Panc1 (cell line): ENCODE measurements around the gene TTC38. TPM values are rescaled to one million over a fixed set of nuclear protein-coding genes. Genes with fewer than 3 reads are reported as not detected.

ENCODE experiments used
- ATAC-seq: fragments of 200-7000 bp; cut with Tn5 transposase; 2 replicates; pipeline ENCODE4 v1.9.1; 2020; ENCODE audit warnings: mild to moderate bottlenecking, moderate library complexity
- BruUV-seq: library from RNA; stranded (reverse); fragments of 400-500 nt; replicated peaks from 2 replicates; lab custom pipeline; 2021; lab: Mats Ljungman, UMichigan
- CTCF ChIA-PET: fragments of 300-600 bp; sonication (Branson Sonifier 250); formaldehyde crosslinking; loops from one replicate; lab custom pipeline; 2022; ENCODE audit warnings: antibody characterized with exemption; lab: Charles Lee
- POLR2A ChIA-PET: fragments of 300-600 bp; sonication (Branson Sonifier 250); formaldehyde crosslinking; loops from one replicate; lab custom pipeline; 2022; ENCODE audit warnings: antibody characterized with exemption; lab: Charles Lee
- DNase-seq: peaks from one replicate; pipeline ENCODE4 v3.0.0-alpha.2; 2010; ENCODE audit warnings: low read depth, low spot score
- H3K27ac ChIP-seq: 2 replicates; pipeline ENCODE4 v1.5.1; 2011; ENCODE audit warnings: mild to moderate bottlenecking, low read length, inconsistent platforms
- H3K27me3 ChIP-seq: fragments of 200-500 bp; sonication (Bioruptor generic); 2 replicates; pipeline ENCODE4 v1.6.0; 2014; ENCODE audit warnings: low read length, inconsistent platforms; ENCODE audit not compliant: control insufficient read depth, insufficient read depth
- H3K36me3 ChIP-seq: fragments of 200-500 bp; sonication (Bioruptor generic); 2 replicates; pipeline ENCODE4 v1.5.1; 2014; ENCODE audit warnings: inconsistent platforms, mild to moderate bottlenecking, low read length, moderate library complexity; ENCODE audit not compliant: control insufficient read depth, insufficient read depth
- H3K4me1 ChIP-seq: 2 replicates; pipeline ENCODE4 v1.5.1; 2011; ENCODE audit warnings: inconsistent platforms, mild to moderate bottlenecking, low read length, moderate library complexity; ENCODE audit not compliant: control insufficient read depth, insufficient read depth
- H3K4me3 ChIP-seq, 2 experiments: 2 replicates each; pipeline ENCODE4 v1.5.1; 2011 to 2012; ENCODE audit warnings: low read depth in 2 of 2, low read length in 2 of 2, mild to moderate bottlenecking in 2 of 2, inconsistent platforms in 1 of 2, moderate library complexity in 1 of 2
- H3K9me3 ChIP-seq: fragments of 200-500 bp; sonication (Bioruptor generic); 2 replicates; pipeline ENCODE4 v1.5.1; 2014; ENCODE audit warnings: low read depth, mild to moderate bottlenecking, inconsistent platforms, low read length, moderate library complexity; ENCODE audit not compliant: control insufficient read depth, insufficient read depth
- CTCF ChIP-seq: fragments of 450-650 bp; IDR thresholded peaks from 2 replicates; pipeline ENCODE4 v1.5.1; 2017; ENCODE audit warnings: mild to moderate bottlenecking
- POLR2AphosphoS5 ChIP-seq: IDR thresholded peaks from 2 replicates; pipeline ENCODE4 v1.6.1; 2012; ENCODE audit warnings: mild to moderate bottlenecking, low read depth, low read length, moderate library complexity
- SIN3A ChIP-seq: IDR thresholded peaks from 2 replicates; pipeline ENCODE4 v1.6.1; 2012; ENCODE audit warnings: low read depth, mild to moderate bottlenecking, low read length, moderate library complexity, borderline replicate concordance; ENCODE audit not compliant: insufficient read depth
- TCF7L2 ChIP-seq: IDR thresholded peaks from 2 replicates; pipeline ENCODE4 v1.6.1; 2011; ENCODE audit warnings: mild to moderate bottlenecking, low read depth, low read length, inconsistent platforms
- in situ Hi-C: cut with HindIII; loops from 2 replicates; pipeline ENCODE4 v1.10.0; 2016; ENCODE audit warnings: low sequenced_read_pairs, low pct_unique_long_range_greater_than_20kb
- intact Hi-C: fragments of 100-400 bp; cut with micrococcal nuclease; formaldehyde crosslinking; loops from one replicate; pipeline ENCODE4 v1.10.0; 2022; ENCODE audit not compliant: unreplicated experiment
- total RNA-seq: library from RNA; stranded (reverse); gene quantifications from one replicate; pipeline ENCODE4 v1.2.1, GENCODE V29; 2021; ENCODE audit not compliant: unreplicated experiment
- TF ChIP-seq, protein P1 (sequence below), 2 experiments: IDR thresholded peaks; 2 replicates each; pipeline ENCODE4 v1.6.1; 2011 to 2012; ENCODE audit warnings: low read depth in 2 of 2, control low read depth in 1 of 2, low read length in 1 of 2, mild to moderate bottlenecking in 1 of 2, moderate library complexity in 1 of 2; ENCODE audit not compliant: insufficient read depth in 1 of 2

Gene TTC38
- total RNA-seq, 1 experiment from 2014 or later, result 14.0 TPM

DNA sequence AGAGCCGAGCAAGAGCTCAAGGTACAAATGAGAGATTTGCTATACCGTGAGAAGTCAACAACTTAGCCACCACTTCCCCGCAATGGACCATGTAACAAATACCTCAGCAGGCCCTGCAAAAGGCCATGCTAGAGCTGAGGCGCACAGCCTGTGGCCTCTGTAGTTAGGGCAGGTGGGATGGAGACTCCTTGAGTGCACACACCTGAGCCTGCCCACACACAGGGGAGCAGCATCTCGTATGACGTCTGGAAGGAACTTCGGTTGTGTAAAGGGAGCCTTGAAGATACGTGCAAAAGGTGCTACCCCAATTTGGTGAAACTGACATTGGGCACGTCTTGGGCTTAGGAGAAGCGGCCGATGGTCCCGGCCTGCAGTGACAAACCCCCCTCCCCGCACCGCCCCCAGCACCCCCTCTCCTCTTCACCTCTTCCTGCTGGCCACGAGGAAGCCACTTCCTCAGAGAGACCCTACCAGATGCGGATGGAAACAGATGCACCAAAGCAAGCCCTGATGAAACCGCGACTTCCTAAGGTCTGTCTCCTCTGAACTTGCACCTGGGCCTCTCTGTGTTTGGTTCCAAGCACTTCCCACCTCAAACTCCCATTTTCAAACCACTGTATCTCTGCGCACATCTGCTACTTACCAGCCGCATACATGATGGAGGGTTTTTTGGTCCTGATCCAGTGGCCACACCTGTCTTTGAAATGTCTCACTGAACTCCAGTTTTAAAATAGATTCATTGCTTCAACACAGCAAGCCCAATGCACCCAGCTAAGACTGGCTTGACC lies 28.4 kb upstream of the TTC38 start:
- ChIA-PET POLR2A (no interaction called here), CTCF (no interaction called here)
- no peak for ATAC-seq
- Histone ChIP-seq H3K4me1 (no peaks in the 10 kb centered on the region; the same call in 1 of the 2 replicates), H3K27ac (no peak overlapping the region), H3K4me3 (no peak overlapping the region), H3K36me3 (no peaks in the 10 kb centered on the region), H3K27me3 (no peaks in the 10 kb centered on the region), H3K9me3 (no peaks in the 10 kb centered on the region)
- no peak for DNase-seq
- BruUV-seq, result no TSS peak
- intact Hi-C loops (no loop called here), in situ Hi-C loops (no loop called here)
- TF ChIP-seq SIN3A (no peak), POLR2AphosphoS5 (no peak), CTCF (no peak), TCF7L2 (no peak)
- TF ChIP-seq, protein P1, sequence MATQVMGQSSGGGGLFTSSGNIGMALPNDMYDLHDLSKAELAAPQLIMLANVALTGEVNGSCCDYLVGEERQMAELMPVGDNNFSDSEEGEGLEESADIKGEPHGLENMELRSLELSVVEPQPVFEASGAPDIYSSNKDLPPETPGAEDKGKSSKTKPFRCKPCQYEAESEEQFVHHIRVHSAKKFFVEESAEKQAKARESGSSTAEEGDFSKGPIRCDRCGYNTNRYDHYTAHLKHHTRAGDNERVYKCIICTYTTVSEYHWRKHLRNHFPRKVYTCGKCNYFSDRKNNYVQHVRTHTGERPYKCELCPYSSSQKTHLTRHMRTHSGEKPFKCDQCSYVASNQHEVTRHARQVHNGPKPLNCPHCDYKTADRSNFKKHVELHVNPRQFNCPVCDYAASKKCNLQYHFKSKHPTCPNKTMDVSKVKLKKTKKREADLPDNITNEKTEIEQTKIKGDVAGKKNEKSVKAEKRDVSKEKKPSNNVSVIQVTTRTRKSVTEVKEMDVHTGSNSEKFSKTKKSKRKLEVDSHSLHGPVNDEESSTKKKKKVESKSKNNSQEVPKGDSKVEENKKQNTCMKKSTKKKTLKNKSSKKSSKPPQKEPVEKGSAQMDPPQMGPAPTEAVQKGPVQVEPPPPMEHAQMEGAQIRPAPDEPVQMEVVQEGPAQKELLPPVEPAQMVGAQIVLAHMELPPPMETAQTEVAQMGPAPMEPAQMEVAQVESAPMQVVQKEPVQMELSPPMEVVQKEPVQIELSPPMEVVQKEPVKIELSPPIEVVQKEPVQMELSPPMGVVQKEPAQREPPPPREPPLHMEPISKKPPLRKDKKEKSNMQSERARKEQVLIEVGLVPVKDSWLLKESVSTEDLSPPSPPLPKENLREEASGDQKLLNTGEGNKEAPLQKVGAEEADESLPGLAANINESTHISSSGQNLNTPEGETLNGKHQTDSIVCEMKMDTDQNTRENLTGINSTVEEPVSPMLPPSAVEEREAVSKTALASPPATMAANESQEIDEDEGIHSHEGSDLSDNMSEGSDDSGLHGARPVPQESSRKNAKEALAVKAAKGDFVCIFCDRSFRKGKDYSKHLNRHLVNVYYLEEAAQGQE (IDR thresholded peaks at IDR 0.05; ENCODE audit: insufficient read depth in 1 of 2, low read depth in 2 of 2, low read length in 1 of 2), result no peak

DNA sequence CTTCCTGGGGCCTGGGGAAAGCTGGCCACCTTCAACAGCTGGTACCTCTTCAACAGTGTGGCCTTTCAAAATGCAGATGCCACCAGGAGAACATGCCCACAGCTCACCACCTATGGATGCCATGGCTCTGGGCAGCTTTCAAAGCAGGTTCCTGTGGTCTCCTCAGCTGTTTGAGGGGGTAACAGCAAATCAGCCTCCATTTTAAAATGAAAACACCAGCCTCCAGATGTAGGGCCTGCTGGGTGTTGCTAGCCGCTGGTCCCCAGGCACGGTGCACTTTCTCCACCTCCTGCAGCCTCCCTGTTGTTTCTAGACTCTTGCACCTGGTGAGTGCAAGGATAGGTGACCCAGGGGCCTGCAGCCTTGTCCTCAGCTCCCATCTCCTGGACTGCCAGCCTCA lies 27.7 kb upstream of the TTC38 start:
- BruUV-seq, result no TSS peak
- H3K36me3 ChIP-seq, result no peaks in the 10 kb centered on the region
- H3K27ac ChIP-seq, result no peak overlapping the region
- ATAC-seq (no peak), DNase-seq (no peak)
- in situ Hi-C loops (no loop called here), intact Hi-C loops (no loop called here)
- no peak for TF ChIP-seq POLR2AphosphoS5
- no peak for TF ChIP-seq CTCF
- TF ChIP-seq, protein P1 (IDR thresholded peaks at IDR 0.05; ENCODE audit: insufficient read depth in 1 of 2, low read depth in 2 of 2, low read length in 1 of 2), result no peak
- no peak for TF ChIP-seq SIN3A
- no peak for TF ChIP-seq TCF7L2
- H3K9me3 ChIP-seq, result no peaks in the 10 kb centered on the region
- H3K4me3 ChIP-seq, result no peak overlapping the region
- ChIA-PET CTCF (no interaction called here), POLR2A (no interaction called here)
- H3K4me1 ChIP-seq, result no peaks in the 10 kb centered on the region
- H3K27me3 ChIP-seq, result no peaks in the 10 kb centered on the region
